ENCODE measurements around the gene CDK8. TPM values are rescaled to one million over a fixed set of nuclear protein-coding genes. Genes with fewer than 3 reads are reported as not detected.

CDK8 gene
- total RNA-seq, 1 donor from 2014 or later = 11.3 TPM

DNA sequence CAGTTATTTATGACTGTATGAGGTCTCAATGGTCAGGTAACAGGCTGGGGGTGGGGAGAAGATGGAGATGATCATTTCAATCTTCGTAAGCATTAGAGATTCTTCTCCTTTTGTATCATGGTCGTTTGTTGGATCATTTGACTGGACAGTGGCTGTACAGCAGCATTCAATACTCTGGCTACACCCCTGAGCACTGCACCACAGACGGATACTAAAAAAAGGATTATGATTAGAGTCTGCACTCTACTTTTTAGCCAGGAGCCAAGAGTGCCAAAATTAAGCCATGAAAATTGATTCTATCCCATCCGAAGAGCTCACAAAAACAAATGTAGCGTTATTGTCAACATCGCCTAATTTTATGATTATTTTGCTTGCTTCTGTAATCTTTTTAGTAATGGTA, 41.9 kb downstream of the CDK8 start:
- Histone ChIP-seq H3K9me3 (no peaks in the 10 kb centered on the region), H3K27me3 (no peaks in the 10 kb centered on the region), H3K4me3 (no peak overlapping the region), H3K4me1 (peaks cover 6% of the 10 kb centered on the region), H3K36me3 (no peaks in the 10 kb centered on the region), H3K27ac (no peak overlapping the region)
- no peak for DNase-seq (ENCODE audit: extremely low spot score in 2 of 2)
- intact Hi-C loops (cut with DNase I) = no loop called here
- TF ChIP-seq POLR2AphosphoS5 (IDR thresholded peaks at IDR 0.05; ENCODE audit: insufficient read depth in 1 of 2, low read depth in 1 of 2) (no peak), POLR2A (IDR thresholded peaks at IDR 0.05) (no peak)
- TF ChIP-seq, protein P1, sequence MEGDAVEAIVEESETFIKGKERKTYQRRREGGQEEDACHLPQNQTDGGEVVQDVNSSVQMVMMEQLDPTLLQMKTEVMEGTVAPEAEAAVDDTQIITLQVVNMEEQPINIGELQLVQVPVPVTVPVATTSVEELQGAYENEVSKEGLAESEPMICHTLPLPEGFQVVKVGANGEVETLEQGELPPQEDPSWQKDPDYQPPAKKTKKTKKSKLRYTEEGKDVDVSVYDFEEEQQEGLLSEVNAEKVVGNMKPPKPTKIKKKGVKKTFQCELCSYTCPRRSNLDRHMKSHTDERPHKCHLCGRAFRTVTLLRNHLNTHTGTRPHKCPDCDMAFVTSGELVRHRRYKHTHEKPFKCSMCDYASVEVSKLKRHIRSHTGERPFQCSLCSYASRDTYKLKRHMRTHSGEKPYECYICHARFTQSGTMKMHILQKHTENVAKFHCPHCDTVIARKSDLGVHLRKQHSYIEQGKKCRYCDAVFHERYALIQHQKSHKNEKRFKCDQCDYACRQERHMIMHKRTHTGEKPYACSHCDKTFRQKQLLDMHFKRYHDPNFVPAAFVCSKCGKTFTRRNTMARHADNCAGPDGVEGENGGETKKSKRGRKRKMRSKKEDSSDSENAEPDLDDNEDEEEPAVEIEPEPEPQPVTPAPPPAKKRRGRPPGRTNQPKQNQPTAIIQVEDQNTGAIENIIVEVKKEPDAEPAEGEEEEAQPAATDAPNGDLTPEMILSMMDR (IDR thresholded peaks at IDR 0.05) = no peak

DNA sequence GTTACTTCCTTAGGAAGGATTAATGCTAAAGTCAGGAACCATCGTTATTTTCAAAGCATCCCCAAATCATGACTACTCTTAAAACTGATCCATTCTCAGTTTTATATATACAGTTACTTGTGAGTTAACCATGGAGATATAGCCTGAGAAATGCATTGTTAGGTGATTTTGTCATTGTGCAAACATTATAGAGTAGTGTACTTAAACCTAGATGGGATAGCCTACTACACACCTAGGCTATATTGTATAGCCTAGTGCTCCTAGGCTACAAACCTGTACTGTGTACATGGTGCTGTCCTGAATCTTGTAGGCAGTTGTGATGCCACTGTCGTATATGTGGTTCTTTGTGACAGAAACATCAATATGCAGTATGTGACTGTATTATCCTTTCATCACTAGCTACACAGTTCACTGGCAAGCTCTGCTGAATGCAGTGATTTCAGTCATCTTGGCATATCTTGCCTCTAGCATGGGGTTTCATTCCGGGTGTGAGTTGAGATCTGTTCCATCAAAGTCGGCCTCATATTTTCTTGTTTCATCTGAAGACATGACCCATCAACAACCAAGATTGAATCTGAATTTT, 45.3 kb downstream of the CDK8 start:
- Histone ChIP-seq H3K36me3 (no peaks in the 10 kb centered on the region), H3K27ac (no peak overlapping the region), H3K4me3 (no peak overlapping the region), H3K9me3 (no peaks in the 10 kb centered on the region), H3K4me1 (peaks cover 13% of the 10 kb centered on the region), H3K27me3 (no peaks in the 10 kb centered on the region)
- no peak for TF ChIP-seq POLR2AphosphoS5 (IDR thresholded peaks at IDR 0.05; ENCODE audit: insufficient read depth in 1 of 2, low read depth in 1 of 2)
- TF ChIP-seq, protein P1 (IDR thresholded peaks at IDR 0.05) = no peak
- TF ChIP-seq POLR2A (IDR thresholded peaks at IDR 0.05) = no peak
- DNase-seq (ENCODE audit: extremely low spot score in 2 of 2) = no peak
- intact Hi-C loops (cut with DNase I) = no loop called here

DNA sequence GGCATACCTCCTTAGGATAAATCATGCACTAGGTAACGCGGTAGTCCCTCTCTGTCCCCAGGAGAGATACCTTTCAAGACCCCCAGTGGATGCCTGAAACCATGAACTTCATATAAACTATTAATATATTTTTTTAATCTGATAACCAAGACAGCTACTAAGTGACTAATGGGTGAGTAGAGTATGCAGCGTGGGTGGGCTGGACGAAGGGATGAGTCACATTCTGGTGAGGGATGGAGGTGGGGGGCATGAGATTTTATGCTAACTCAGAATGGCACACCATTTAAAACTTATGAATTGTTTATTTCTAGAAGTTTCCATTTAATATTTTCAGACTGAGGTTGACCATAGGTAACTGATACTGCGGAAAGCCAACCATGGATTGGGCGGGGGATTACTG, 46.2 kb downstream of the CDK8 start:
- Histone ChIP-seq H3K27ac (no peak overlapping the region), H3K27me3 (no peaks in the 10 kb centered on the region), H3K4me3 (no peak overlapping the region), H3K36me3 (no peaks in the 10 kb centered on the region), H3K9me3 (no peaks in the 10 kb centered on the region), H3K4me1 (peaks cover 14% of the 10 kb centered on the region)
- no peak for DNase-seq (ENCODE audit: extremely low spot score in 2 of 2)
- intact Hi-C loops (cut with DNase I) = no loop called here
- TF ChIP-seq POLR2A (IDR thresholded peaks at IDR 0.05) (no peak), POLR2AphosphoS5 (IDR thresholded peaks at IDR 0.05; ENCODE audit: insufficient read depth in 1 of 2, low read depth in 1 of 2) (no peak)
- TF ChIP-seq, protein P1 (IDR thresholded peaks at IDR 0.05) = no peak

DNA sequence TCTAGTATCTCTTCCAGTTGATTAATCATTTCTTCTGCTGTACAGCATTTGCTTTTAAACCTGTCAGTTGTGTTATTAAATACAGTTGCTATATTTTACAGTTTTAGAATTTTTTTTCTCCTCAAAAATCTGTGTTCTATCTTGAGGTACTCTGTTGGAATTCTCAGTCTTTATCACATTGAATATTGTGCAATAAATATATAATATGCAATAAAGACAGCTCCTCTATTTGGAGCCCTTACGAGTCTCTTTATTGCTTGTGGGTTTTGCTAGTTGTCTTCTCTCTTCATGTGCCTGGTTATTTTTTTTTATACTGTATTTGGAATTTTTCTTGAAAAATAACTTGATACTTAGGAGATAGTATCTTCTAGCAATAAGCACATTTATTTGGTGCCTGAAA, 51.7 kb downstream of the CDK8 start:
- Histone ChIP-seq H3K27ac (no peak overlapping the region), H3K36me3 (no peaks in the 10 kb centered on the region), H3K9me3 (no peaks in the 10 kb centered on the region), H3K4me3 (no peak overlapping the region), H3K27me3 (no peaks in the 10 kb centered on the region), H3K4me1 (peaks cover 21% of the 10 kb centered on the region)
- TF ChIP-seq, protein P1 (IDR thresholded peaks at IDR 0.05) = no peak
- no peak for TF ChIP-seq POLR2AphosphoS5 (IDR thresholded peaks at IDR 0.05; ENCODE audit: insufficient read depth in 1 of 2, low read depth in 1 of 2)
- no peak for TF ChIP-seq POLR2A (IDR thresholded peaks at IDR 0.05)
- no peak for DNase-seq (ENCODE audit: extremely low spot score in 2 of 2)
- intact Hi-C loops (cut with DNase I) = no loop called here

DNA sequence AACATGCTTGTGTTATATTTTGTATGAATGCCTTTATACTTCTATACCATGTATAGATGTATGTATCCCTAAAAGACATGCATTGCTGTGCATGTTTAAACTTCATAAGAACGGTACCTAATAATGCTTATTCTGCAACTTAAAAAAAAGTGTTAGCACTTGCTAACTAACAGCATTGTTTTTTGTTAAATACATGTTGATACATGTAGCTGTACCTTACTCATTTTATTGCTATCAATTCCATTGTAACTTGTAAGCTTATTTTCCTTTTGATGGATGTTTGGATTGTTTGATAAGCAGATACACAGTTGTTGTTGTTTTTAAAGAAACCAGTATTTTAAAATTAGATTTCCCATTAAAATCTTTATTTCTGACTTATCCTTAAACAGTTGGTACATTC, 53.8 kb downstream of the CDK8 start:
- Histone ChIP-seq H3K4me1 (peaks cover 21% of the 10 kb centered on the region), H3K27ac (no peak overlapping the region), H3K36me3 (no peaks in the 10 kb centered on the region), H3K27me3 (no peaks in the 10 kb centered on the region), H3K9me3 (no peaks in the 10 kb centered on the region), H3K4me3 (no peak overlapping the region)
- intact Hi-C loops (cut with DNase I) = no loop called here
- TF ChIP-seq, protein P1 (IDR thresholded peaks at IDR 0.05) = no peak
- TF ChIP-seq POLR2A (IDR thresholded peaks at IDR 0.05) (no peak), POLR2AphosphoS5 (IDR thresholded peaks at IDR 0.05; ENCODE audit: insufficient read depth in 1 of 2, low read depth in 1 of 2) (no peak)
- no peak for DNase-seq (ENCODE audit: extremely low spot score in 2 of 2)

Measured in vagina (tissue), 2 donors.